ENCODE measurements around the gene KLHL3. TPM values are rescaled to one million over a fixed set of nuclear protein-coding genes. Genes with fewer than 3 reads are reported as not detected.
"Not testable (repeated sequence)": the region's sequence is repeated elsewhere in the genome, so short reads cannot be mapped to it uniquely, and the experiment has no call there.

Gene KLHL3
- total RNA-seq, 1 experiment from 2014 or later: 16.9 TPM

- H3K4me3 Mint-ChIP-seq (ENCODE audit: low read depth, unreplicated experiment): no peak overlapping the region
- DNase-seq: no peak
- no TSS peak for BruUV-seq (replicated peaks)
- no peak overlapping the region for H3K27ac Mint-ChIP-seq (ENCODE audit: unreplicated experiment)
- no peaks in the 10 kb centered on the region for H3K36me3 Mint-ChIP-seq (ENCODE audit: insufficient read depth, unreplicated experiment)
- H3K27me3 Mint-ChIP-seq (ENCODE audit: unreplicated experiment): no peaks in the 10 kb centered on the region
- TF ChIP-seq CTCF (IDR thresholded peaks at IDR 0.05; ENCODE audit: unreplicated experiment): no peak
- CTCF ChIA-PET: no interaction called here
- H3K4me1 Mint-ChIP-seq (ENCODE audit: low read depth, unreplicated experiment): no peaks in the 10 kb centered on the region
- no peaks in the 10 kb centered on the region for H3K9me3 Mint-ChIP-seq (ENCODE audit: low read depth, unreplicated experiment)
- intact Hi-C loops (cut with micrococcal nuclease; ENCODE audit: unreplicated experiment): no loop called here
Measured at GRCh38 chr5:137646761-137647160, 89.1 kb downstream of the KLHL3 start.

DNA sequence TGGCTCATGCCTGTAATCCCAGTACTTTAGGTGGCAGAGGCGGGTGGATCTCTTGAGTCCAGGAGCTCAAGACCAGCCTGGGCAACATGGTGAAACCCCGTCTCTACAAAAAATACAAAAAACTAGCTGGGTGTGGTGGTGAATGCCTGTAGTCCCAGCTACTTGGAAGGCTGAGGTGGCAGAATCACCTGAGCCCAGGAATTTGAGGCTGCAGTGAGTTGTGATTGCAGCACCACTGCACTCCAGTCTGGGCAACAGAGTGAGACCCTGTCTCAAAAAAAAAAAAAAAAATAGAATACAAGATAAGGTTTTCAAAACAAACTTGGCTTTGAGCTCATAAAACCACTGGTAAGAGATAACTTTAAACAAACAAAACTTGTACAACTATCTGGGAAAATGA, 92.8 kb downstream of the KLHL3 start:
- BruUV-seq (replicated peaks); H3K27ac Mint-ChIP-seq (ENCODE audit: unreplicated experiment); H3K4me1 Mint-ChIP-seq (ENCODE audit: low read depth, unreplicated experiment); H3K36me3 Mint-ChIP-seq (ENCODE audit: insufficient read depth, unreplicated experiment); DNase-seq; intact Hi-C loops (cut with micrococcal nuclease; ENCODE audit: unreplicated experiment); H3K9me3 Mint-ChIP-seq (ENCODE audit: low read depth, unreplicated experiment); H3K27me3 Mint-ChIP-seq (ENCODE audit: unreplicated experiment); H3K4me3 Mint-ChIP-seq (ENCODE audit: low read depth, unreplicated experiment): not testable (repeated sequence)
- CTCF ChIA-PET: interaction anchor here (0.7 to 1.3 kb wide), 5 partner anchors 12 to 460 kb away, joined by 3 to 5 read pairs (median 4); no protein-coding TSS in a partner anchor

- CTCF ChIA-PET: no interaction called here
- no peak for DNase-seq
- H3K36me3 Mint-ChIP-seq (ENCODE audit: insufficient read depth, unreplicated experiment): no peaks in the 10 kb centered on the region
- no peaks in the 10 kb centered on the region for H3K9me3 Mint-ChIP-seq (ENCODE audit: low read depth, unreplicated experiment)
- no peak overlapping the region for H3K4me3 Mint-ChIP-seq (ENCODE audit: low read depth, unreplicated experiment)
- intact Hi-C loops (cut with micrococcal nuclease; ENCODE audit: unreplicated experiment): no loop called here
- no TSS peak for BruUV-seq (replicated peaks)
- no peaks in the 10 kb centered on the region for H3K27me3 Mint-ChIP-seq (ENCODE audit: unreplicated experiment)
- H3K27ac Mint-ChIP-seq (ENCODE audit: unreplicated experiment): no peak overlapping the region
- H3K4me1 Mint-ChIP-seq (ENCODE audit: low read depth, unreplicated experiment): no peaks in the 10 kb centered on the region
- no peak for TF ChIP-seq CTCF (IDR thresholded peaks at IDR 0.05; ENCODE audit: unreplicated experiment)
Measured at GRCh38 chr5:137642091-137642490, 93.8 kb downstream of the KLHL3 start.

- Mint-ChIP-seq H3K36me3 (ENCODE audit: insufficient read depth, unreplicated experiment) (no peaks in the 10 kb centered on the region), H3K9me3 (ENCODE audit: low read depth, unreplicated experiment) (no peaks in the 10 kb centered on the region), H3K27me3 (ENCODE audit: unreplicated experiment) (no peaks in the 10 kb centered on the region), H3K27ac (ENCODE audit: unreplicated experiment) (no peak overlapping the region), H3K4me1 (ENCODE audit: low read depth, unreplicated experiment) (no peaks in the 10 kb centered on the region), H3K4me3 (ENCODE audit: low read depth, unreplicated experiment) (no peak overlapping the region)
- intact Hi-C loops (cut with micrococcal nuclease; ENCODE audit: unreplicated experiment): no loop called here
- TF ChIP-seq CTCF (IDR thresholded peaks at IDR 0.05; ENCODE audit: unreplicated experiment): no peak
- no TSS peak for BruUV-seq (replicated peaks)
- no peak for DNase-seq
- CTCF ChIA-PET: no interaction called here
Measured at GRCh38 chr5:137641148-137641547, 94.7 kb downstream of the KLHL3 start.

DNA sequence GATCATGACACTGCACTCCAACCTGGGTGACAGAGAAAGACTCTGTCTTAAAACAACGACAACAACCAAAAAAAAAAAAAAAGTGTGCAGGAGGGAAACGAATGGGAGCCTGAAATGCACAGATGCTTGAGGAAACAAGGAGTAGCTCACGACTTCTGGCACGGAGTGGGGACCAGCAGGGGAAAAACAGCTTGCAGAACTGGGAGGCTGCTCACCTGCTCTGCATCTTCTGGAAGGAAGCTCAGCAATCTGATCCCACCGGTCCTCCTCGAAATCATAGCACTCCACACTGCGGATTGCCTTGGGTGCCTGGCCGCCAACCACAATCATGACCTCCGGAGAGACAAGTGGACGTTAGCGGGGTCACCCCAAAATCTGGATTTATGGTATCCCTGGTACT, 96.2 kb downstream of the KLHL3 start:
- H3K9me3 Mint-ChIP-seq (ENCODE audit: low read depth, unreplicated experiment): no peaks in the 10 kb centered on the region
- intact Hi-C loops (cut with micrococcal nuclease; ENCODE audit: unreplicated experiment): loop anchor here (10.0 kb wide), 1 partner anchor 495 kb away; the partner anchor contains the start of gene NME5
- no peak overlapping the region for H3K4me3 Mint-ChIP-seq (ENCODE audit: low read depth, unreplicated experiment)
- H3K4me1 Mint-ChIP-seq (ENCODE audit: low read depth, unreplicated experiment): no peaks in the 10 kb centered on the region
- H3K27ac Mint-ChIP-seq (ENCODE audit: unreplicated experiment): no peak overlapping the region
- TF ChIP-seq CTCF (IDR thresholded peaks at IDR 0.05; ENCODE audit: unreplicated experiment): no peak
- no TSS peak for BruUV-seq (replicated peaks)
- DNase-seq: no peak
- H3K27me3 Mint-ChIP-seq (ENCODE audit: unreplicated experiment): no peaks in the 10 kb centered on the region
- no peaks in the 10 kb centered on the region for H3K36me3 Mint-ChIP-seq (ENCODE audit: insufficient read depth, unreplicated experiment)
- CTCF ChIA-PET: no interaction called here
